IPS-18a (cell line): ENCODE data around the gene SOAT1.
"Not testable (repeated sequence)": the region's sequence is repeated elsewhere in the genome, so short reads cannot be mapped to it uniquely, and the experiment has no call there.

Experiments used
- H3K27ac ChIP-seq: one replicate; pipeline ENCODE4 v1.5.1; 2013; ENCODE audit warnings: low read length
- H3K27me3 ChIP-seq: one replicate; pipeline ENCODE4 v1.6.1; 2013; ENCODE audit warnings: mild to moderate bottlenecking, low read length; ENCODE audit not compliant: control insufficient read depth, insufficient read depth
- H3K36me3 ChIP-seq: one replicate; pipeline ENCODE4 v1.6.1; 2013; ENCODE audit warnings: low read depth, low read length; ENCODE audit not compliant: control insufficient read depth
- H3K4me1 ChIP-seq: one replicate; pipeline ENCODE4 v1.6.1; 2013; ENCODE audit warnings: low read depth, low read length; ENCODE audit not compliant: control insufficient read depth
- H3K4me3 ChIP-seq: one replicate; pipeline ENCODE4 v1.5.1; 2013; ENCODE audit warnings: low read length
- H3K9ac ChIP-seq: one replicate; pipeline ENCODE4 v1.6.1; 2013; ENCODE audit warnings: mild to moderate bottlenecking, low read length, moderate library complexity
- H3K9me3 ChIP-seq: one replicate; pipeline ENCODE4 v1.6.1; 2013; ENCODE audit warnings: low read depth, low read length; ENCODE audit not compliant: control insufficient read depth

The SOAT1 gene

GRCh38 chr1:179293340-179294327, at the start of gene SOAT1:
SOAT1 (plus strand) TSS chr1:179293797; CDS start chr1:179302685, 8,888 bp downstream.
- H3K9me3 ChIP-seq, result no peaks in the 10 kb centered on the region
- peaks cover 6% of the 10 kb centered on the region for H3K4me1 ChIP-seq
- no peak within 1 kb of the TSS for H3K27ac ChIP-seq
- peaks cover 70% of the 10 kb centered on the region for H3K27me3 ChIP-seq
- H3K4me3 ChIP-seq, result peak within 1 kb of the TSS; percentile 78
- H3K36me3 ChIP-seq, result no peaks in the 10 kb centered on the region
- peak within 1 kb of the TSS; percentile 59 for H3K9ac ChIP-seq

- not testable (repeated sequence) for H3K4me3 ChIP-seq, H3K27me3 ChIP-seq, H3K9me3 ChIP-seq, H3K4me1 ChIP-seq, H3K27ac ChIP-seq, H3K9ac ChIP-seq, H3K36me3 ChIP-seq
Measured at GRCh38 chr1:179245426-179245825, 48.2 kb upstream of the SOAT1 start.

DNA sequence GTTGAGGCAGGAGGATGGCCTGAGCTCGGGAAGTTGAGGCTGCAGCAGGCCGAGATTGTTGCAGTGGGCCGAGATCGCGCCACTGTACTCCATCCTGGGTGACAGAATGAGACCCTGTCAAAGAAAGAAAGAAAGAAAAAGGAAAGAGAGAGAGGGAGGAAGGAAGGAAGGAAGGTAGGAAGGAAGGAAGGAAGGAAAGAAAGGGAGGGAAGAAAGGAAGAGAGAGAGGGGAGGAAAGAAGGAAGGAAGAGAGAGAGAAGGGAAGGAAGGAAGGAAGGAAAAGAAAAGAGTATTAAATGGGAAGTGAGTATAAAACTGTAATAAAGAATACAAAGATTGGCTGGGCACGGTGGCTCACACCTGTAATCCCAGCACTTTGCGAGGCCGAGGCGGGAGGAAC, 45.7 kb upstream of the SOAT1 start:
- Histone ChIP-seq H3K9ac (no peak overlapping the region), H3K36me3 (no peaks in the 10 kb centered on the region), H3K27ac (no peak overlapping the region), H3K27me3 (no peaks in the 10 kb centered on the region), H3K4me3 (no peak overlapping the region), H3K4me1 (no peaks in the 10 kb centered on the region), H3K9me3 (no peaks in the 10 kb centered on the region)

GRCh38 chr1:179251675-179252074, 41.9 kb upstream of the SOAT1 start:
- Histone ChIP-seq H3K36me3 (no peaks in the 10 kb centered on the region), H3K9me3 (no peaks in the 10 kb centered on the region), H3K27ac (no peak overlapping the region), H3K27me3 (no peaks in the 10 kb centered on the region), H3K4me3 (no peak overlapping the region), H3K4me1 (no peaks in the 10 kb centered on the region), H3K9ac (no peak overlapping the region)

DNA sequence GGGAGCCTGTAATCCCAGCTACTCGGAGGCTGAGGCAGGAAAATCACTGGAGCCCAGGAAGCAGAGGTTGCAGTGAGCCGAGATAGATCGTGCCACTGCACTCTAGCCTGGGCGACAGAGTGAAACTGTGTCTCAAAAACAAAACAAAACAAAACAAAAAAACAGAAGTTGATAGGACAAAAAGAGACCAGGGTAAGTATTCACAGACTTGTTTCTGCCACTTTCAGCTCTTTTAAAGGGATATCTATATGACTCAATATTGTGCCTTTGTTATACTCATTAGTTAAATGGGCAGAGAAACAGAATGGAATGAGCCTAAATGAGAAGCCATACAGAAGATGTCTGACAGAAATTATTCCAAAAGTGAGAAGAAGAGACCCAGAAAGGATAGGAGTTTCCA, 41.0 kb upstream of the SOAT1 start:
- Histone ChIP-seq H3K4me1 (no peaks in the 10 kb centered on the region), H3K9ac (no peak overlapping the region), H3K36me3 (no peaks in the 10 kb centered on the region), H3K4me3 (no peak overlapping the region), H3K27ac (no peak overlapping the region), H3K9me3 (no peaks in the 10 kb centered on the region), H3K27me3 (no peaks in the 10 kb centered on the region)

- Histone ChIP-seq H3K4me3 (no peak overlapping the region), H3K9ac (no peak overlapping the region), H3K9me3 (no peaks in the 10 kb centered on the region), H3K4me1 (no peaks in the 10 kb centered on the region), H3K36me3 (no peaks in the 10 kb centered on the region), H3K27ac (no peak overlapping the region), H3K27me3 (no peaks in the 10 kb centered on the region)
Measured at GRCh38 chr1:179253286-179253972, 40.2 kb upstream of the SOAT1 start.

- Histone ChIP-seq H3K9me3 (no peaks in the 10 kb centered on the region), H3K9ac (no peak overlapping the region), H3K4me3 (no peak overlapping the region), H3K4me1 (no peaks in the 10 kb centered on the region), H3K36me3 (no peaks in the 10 kb centered on the region), H3K27me3 (no peaks in the 10 kb centered on the region), H3K27ac (no peak overlapping the region)
Measured at GRCh38 chr1:179262183-179262582, 31.4 kb upstream of the SOAT1 start.

GRCh38 chr1:179263121-179263520, 30.5 kb upstream of the SOAT1 start:
- Histone ChIP-seq H3K9ac (no peak overlapping the region), H3K4me1 (no peaks in the 10 kb centered on the region), H3K9me3 (no peaks in the 10 kb centered on the region), H3K4me3 (no peak overlapping the region), H3K36me3 (no peaks in the 10 kb centered on the region), H3K27ac (no peak overlapping the region), H3K27me3 (no peaks in the 10 kb centered on the region)

- H3K4me1 ChIP-seq, result no peaks in the 10 kb centered on the region
- no peak overlapping the region for H3K9ac ChIP-seq
- H3K4me3 ChIP-seq, result no peak overlapping the region
- no peaks in the 10 kb centered on the region for H3K27me3 ChIP-seq
- H3K27ac ChIP-seq, result no peak overlapping the region
- no peaks in the 10 kb centered on the region for H3K36me3 ChIP-seq
- H3K9me3 ChIP-seq, result no peaks in the 10 kb centered on the region
Measured at GRCh38 chr1:179264507-179264906, 29.1 kb upstream of the SOAT1 start.

- Histone ChIP-seq H3K27ac (no peak overlapping the region), H3K9ac (no peak overlapping the region), H3K9me3 (no peaks in the 10 kb centered on the region), H3K27me3 (no peaks in the 10 kb centered on the region), H3K4me1 (no peaks in the 10 kb centered on the region), H3K36me3 (no peaks in the 10 kb centered on the region), H3K4me3 (no peak overlapping the region)
Measured at GRCh38 chr1:179269071-179269470, 24.5 kb upstream of the SOAT1 start.

DNA sequence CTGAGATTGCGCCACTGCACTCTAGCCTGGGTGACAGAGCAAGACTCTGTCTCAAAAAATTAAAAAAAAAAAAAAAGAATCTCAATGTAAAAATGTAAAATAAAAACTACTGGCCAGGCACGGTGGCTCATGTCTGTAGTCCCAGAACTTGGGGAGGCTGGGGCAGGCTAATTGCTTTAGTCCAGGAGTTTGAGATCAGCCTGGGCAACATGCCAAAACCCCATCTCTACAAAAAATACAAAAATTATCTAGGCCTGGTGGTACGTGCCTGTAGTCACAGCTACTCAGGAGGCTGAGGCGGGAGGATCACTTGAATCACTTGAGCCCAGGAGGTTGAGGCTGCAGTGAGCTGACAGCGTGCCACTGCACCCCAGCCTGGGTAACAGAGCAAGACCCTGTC, 19.2 kb upstream of the SOAT1 start:
- H3K9me3 ChIP-seq, H3K27ac ChIP-seq, H3K4me1 ChIP-seq, H3K4me3 ChIP-seq, H3K9ac ChIP-seq, H3K36me3 ChIP-seq, H3K27me3 ChIP-seq: not testable (repeated sequence)
